DOHH2 (cell line): ENCODE measurements around the gene KCNAB3.

ENCODE experiments used
- H3F3A ChIP-seq: fragments of 200-600 bp; sonication (generic), shearing (Covaris generic); 2 replicates; pipeline ENCODE4 v1.6.0; 2016; ENCODE audit warnings: antibody characterized with exemption, mild to moderate bottlenecking; ENCODE audit not compliant: control insufficient read depth, insufficient read depth
- H3K27ac ChIP-seq: fragments of 200-600 bp; sonication (generic); 2 replicates; pipeline ENCODE4 v1.5.1; 2014; ENCODE audit warnings: low read depth, mild to moderate bottlenecking, low read length, moderate library complexity
- H3K27me3 ChIP-seq: fragments of 200-600 bp; sonication (generic); 2 replicates; pipeline ENCODE4 v1.6.1; 2014; ENCODE audit warnings: mild to moderate bottlenecking, low read length, mixed read lengths; ENCODE audit not compliant: control insufficient read depth
- H3K36me3 ChIP-seq: fragments of 200-600 bp; sonication (generic); 2 replicates; pipeline ENCODE4 v1.6.1; 2014; ENCODE audit warnings: mild to moderate bottlenecking, low read length, moderate library complexity, mixed read lengths; ENCODE audit not compliant: control insufficient read depth
- H3K4me1 ChIP-seq: fragments of 200-600 bp; sonication (generic); 2 replicates; pipeline ENCODE4 v1.6.1; 2014; ENCODE audit warnings: mild to moderate bottlenecking, low read length, mixed read lengths; ENCODE audit not compliant: control insufficient read depth
- H3K4me2 ChIP-seq: fragments of 200-600 bp; sonication (generic); 2 replicates; pipeline ENCODE4 v1.6.0; 2014; ENCODE audit warnings: mild to moderate bottlenecking, low read length, moderate library complexity
- H3K4me3 ChIP-seq: fragments of 200-600 bp; sonication (generic); 2 replicates; pipeline ENCODE4 v1.5.1; 2014; ENCODE audit warnings: mild to moderate bottlenecking, low read length, mixed read lengths
- H3K79me2 ChIP-seq: fragments of 200-600 bp; sonication (generic); 2 replicates; pipeline ENCODE4 v1.6.1; 2014; ENCODE audit warnings: mild to moderate bottlenecking, low read length, mixed read lengths; ENCODE audit not compliant: control insufficient read depth
- H3K9me2 ChIP-seq: fragments of 200-600 bp; sonication (generic); replicated peaks from 2 replicates; pipeline ENCODE4 v1.6.1; 2014; ENCODE audit warnings: mild to moderate bottlenecking, low read length, mixed read lengths; ENCODE audit not compliant: control insufficient read depth
- H3K9me3 ChIP-seq: fragments of 200-600 bp; sonication (generic); 2 replicates; pipeline ENCODE4 v1.6.1; 2014; ENCODE audit warnings: antibody characterized with exemption, low read length, mixed read lengths; ENCODE audit not compliant: control insufficient read depth, insufficient read depth
- H4K20me1 ChIP-seq: fragments of 200-600 bp; sonication (generic); 2 replicates; pipeline ENCODE4 v1.6.0; 2014; ENCODE audit warnings: low read depth, mild to moderate bottlenecking, antibody characterized with exemption, low read length, moderate library complexity; ENCODE audit not compliant: control insufficient read depth, insufficient read depth
- CTCF ChIP-seq: fragments of 200-600 bp; sonication (generic); IDR thresholded peaks from one replicate; pipeline ENCODE4 v1.5.1; 2014; ENCODE audit warnings: antibody characterized with exemption, mild to moderate bottlenecking, low read depth, low read length; ENCODE audit not compliant: poor library complexity, severe bottlenecking
- EZH2phosphoT487 ChIP-seq: fragments of 200-600 bp; sonication (generic); IDR thresholded peaks from 2 replicates; pipeline ENCODE4 v1.6.1; 2017; ENCODE audit warnings: borderline replicate concordance, mild to moderate bottlenecking, antibody characterized with exemption, low read length, moderate library complexity, mixed read lengths

KCNAB3 gene

GRCh38 chr17:7946441-7946840, 16.8 kb upstream of the KCNAB3 start:
- TF ChIP-seq EZH2phosphoT487 (no peak), CTCF (no peak)
- H3K9me2 ChIP-seq: no peaks in the 10 kb centered on the region
- no peaks in the 10 kb centered on the region for H3K9me3 ChIP-seq
- H3K27me3 ChIP-seq: no peaks in the 10 kb centered on the region
- H3K36me3 ChIP-seq: peaks cover 69% of the 10 kb centered on the region
- H4K20me1 ChIP-seq: no peaks in the 10 kb centered on the region
- peaks cover 19% of the 10 kb centered on the region for H3K4me1 ChIP-seq
- no peaks in the 10 kb centered on the region for H3F3A ChIP-seq
- H3K4me2 ChIP-seq: no peak overlapping the region
- no peaks in the 10 kb centered on the region for H3K79me2 ChIP-seq
- H3K4me3 ChIP-seq: no peak overlapping the region
- no peak overlapping the region for H3K27ac ChIP-seq

- Histone ChIP-seq H3K4me3 (no peak overlapping the region), H3K4me2 (no peak overlapping the region), H3K36me3 (peaks cover 76% of the 10 kb centered on the region), H3K79me2 (no peaks in the 10 kb centered on the region), H3K9me3 (no peaks in the 10 kb centered on the region), H3K27me3 (no peaks in the 10 kb centered on the region), H3F3A (no peaks in the 10 kb centered on the region), H3K27ac (no peak overlapping the region), H3K9me2 (no peaks in the 10 kb centered on the region), H4K20me1 (no peaks in the 10 kb centered on the region), H3K4me1 (peaks cover 19% of the 10 kb centered on the region)
- TF ChIP-seq EZH2phosphoT487: no peak
- TF ChIP-seq CTCF: no peak
Measured at GRCh38 chr17:7945651-7946050, 16.0 kb upstream of the KCNAB3 start.

- Histone ChIP-seq H3K9me2 (no peaks in the 10 kb centered on the region), H3K36me3 (peaks cover 80% of the 10 kb centered on the region), H3K79me2 (no peaks in the 10 kb centered on the region), H3K4me2 (no peak overlapping the region), H3K27ac (peak overlapping the region; percentile 30; the same call in 1 of the 2 replicates), H4K20me1 (no peaks in the 10 kb centered on the region), H3K27me3 (no peaks in the 10 kb centered on the region), H3K4me1 (peaks cover 19% of the 10 kb centered on the region), H3F3A (no peaks in the 10 kb centered on the region), H3K9me3 (no peaks in the 10 kb centered on the region), H3K4me3 (no peak overlapping the region)
- TF ChIP-seq CTCF (no peak), EZH2phosphoT487 (no peak)
Measured at GRCh38 chr17:7944326-7944725, 14.7 kb upstream of the KCNAB3 start.

GRCh38 chr17:7943291-7943690, 13.6 kb upstream of the KCNAB3 start:
- TF ChIP-seq EZH2phosphoT487 (no peak), CTCF (no peak)
- Histone ChIP-seq H3K4me1 (peaks cover 19% of the 10 kb centered on the region), H3K27me3 (no peaks in the 10 kb centered on the region), H3K36me3 (peaks cover 74% of the 10 kb centered on the region), H3K4me3 (no peak overlapping the region), H3K9me3 (no peaks in the 10 kb centered on the region), H3K79me2 (no peaks in the 10 kb centered on the region), H3F3A (no peaks in the 10 kb centered on the region), H3K27ac (no peak overlapping the region), H3K4me2 (no peak overlapping the region), H4K20me1 (no peaks in the 10 kb centered on the region), H3K9me2 (no peaks in the 10 kb centered on the region)
